ENCODE results near the gene AATF.

DNA sequence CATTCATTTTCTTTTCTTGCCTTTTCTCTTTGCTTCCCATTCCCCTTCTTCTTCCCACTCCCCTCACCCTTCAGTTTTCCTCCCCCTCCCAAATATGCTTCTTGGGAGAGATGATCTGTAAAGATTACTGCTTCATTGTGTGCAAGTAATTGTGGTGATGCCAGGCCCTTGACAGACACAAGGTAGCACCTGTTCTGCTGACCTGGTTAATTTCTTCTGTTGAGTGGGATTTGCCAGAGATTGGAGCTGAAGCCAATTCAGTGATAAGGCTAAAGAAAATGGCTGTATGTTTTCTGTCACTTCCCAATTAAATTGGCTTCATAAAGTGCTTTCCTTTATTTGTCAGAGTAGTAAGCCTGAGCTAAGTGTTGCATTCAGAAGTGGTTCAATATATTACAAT lies 44.5 kb downstream of the AATF start:
- TF ChIP-seq, protein P1, sequence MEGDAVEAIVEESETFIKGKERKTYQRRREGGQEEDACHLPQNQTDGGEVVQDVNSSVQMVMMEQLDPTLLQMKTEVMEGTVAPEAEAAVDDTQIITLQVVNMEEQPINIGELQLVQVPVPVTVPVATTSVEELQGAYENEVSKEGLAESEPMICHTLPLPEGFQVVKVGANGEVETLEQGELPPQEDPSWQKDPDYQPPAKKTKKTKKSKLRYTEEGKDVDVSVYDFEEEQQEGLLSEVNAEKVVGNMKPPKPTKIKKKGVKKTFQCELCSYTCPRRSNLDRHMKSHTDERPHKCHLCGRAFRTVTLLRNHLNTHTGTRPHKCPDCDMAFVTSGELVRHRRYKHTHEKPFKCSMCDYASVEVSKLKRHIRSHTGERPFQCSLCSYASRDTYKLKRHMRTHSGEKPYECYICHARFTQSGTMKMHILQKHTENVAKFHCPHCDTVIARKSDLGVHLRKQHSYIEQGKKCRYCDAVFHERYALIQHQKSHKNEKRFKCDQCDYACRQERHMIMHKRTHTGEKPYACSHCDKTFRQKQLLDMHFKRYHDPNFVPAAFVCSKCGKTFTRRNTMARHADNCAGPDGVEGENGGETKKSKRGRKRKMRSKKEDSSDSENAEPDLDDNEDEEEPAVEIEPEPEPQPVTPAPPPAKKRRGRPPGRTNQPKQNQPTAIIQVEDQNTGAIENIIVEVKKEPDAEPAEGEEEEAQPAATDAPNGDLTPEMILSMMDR (IDR thresholded peaks at IDR 0.05), result no peak
- no peak for TF ChIP-seq POLR2A (IDR thresholded peaks at IDR 0.05)
